Common myeloid progenitor, CD34-positive (primary cell): ENCODE data around the gene XIRP2.

Experiments used
- CTCF ChIA-PET: fragments of 350-600 bp; sonication (Branson Sonifier 250); formaldehyde crosslinking; loops from one replicate; lab custom pipeline; 2021; ENCODE audit warnings: antibody characterized with exemption; lab: Charles Lee
- POLR2A ChIA-PET: fragments of 350-600 bp; sonication (Branson Sonifier 250); formaldehyde crosslinking; loops from one replicate; lab custom pipeline; 2021; ENCODE audit warnings: antibody characterized with exemption; lab: Charles Lee
- DNase-seq, 3 donors: peaks; one replicate each; pipeline versions ENCODE4 v3.0.0 to v3.0.0-alpha.2; 2013
- H3K27ac ChIP-seq, 2 experiments: 1 replicate in 1 of 2; 2 replicates in 1 of 2; pipeline ENCODE4 v1.7.0; 2013; ENCODE audit warnings: inconsistent platforms in 2 of 2, low read length in 2 of 2, mild to moderate bottlenecking in 2 of 2, low read depth in 1 of 2, moderate library complexity in 1 of 2; ENCODE audit not compliant: severe bottlenecking in 2 of 2, insufficient read depth in 1 of 2, poor library complexity in 1 of 2
- H3K27me3 ChIP-seq, 5 experiments: replicated peaks in 2 of 5; 1 replicate in 3 of 5; 2 replicates in 2 of 5; pipeline versions ENCODE4 v1.6.1 to v1.7.0; 2013; ENCODE audit warnings: low read length in 4 of 5, mild to moderate bottlenecking in 2 of 5, moderate library complexity in 2 of 5, inconsistent platforms in 1 of 5; ENCODE audit not compliant: insufficient read depth in 5 of 5, control insufficient read depth in 4 of 5
- H3K36me3 ChIP-seq, 4 experiments: 1 replicate in 2 of 4; 2 replicates in 2 of 4; pipeline versions ENCODE4 v1.6.1 to v1.7.0; 2013; ENCODE audit warnings: low read length in 3 of 4, control low read depth in 1 of 4, mild to moderate bottlenecking in 1 of 4; ENCODE audit not compliant: control insufficient read depth in 4 of 4, insufficient read depth in 4 of 4
- H3K4me1 ChIP-seq, 4 experiments: 1 replicate in 3 of 4; 2 replicates in 1 of 4; pipeline versions ENCODE4 v1.6.1 to v1.7.1; 2013; ENCODE audit warnings: low read length in 3 of 4, mild to moderate bottlenecking in 3 of 4, control low read depth in 1 of 4, inconsistent platforms in 1 of 4, moderate library complexity in 1 of 4; ENCODE audit not compliant: control insufficient read depth in 4 of 4, insufficient read depth in 4 of 4; ENCODE audit errors: control extremely low read depth in 1 of 4
- H3K4me3 ChIP-seq, 7 experiments: 1 replicate in 4 of 7; 2 replicates in 3 of 7; pipeline versions ENCODE4 v1.5.1 to v1.7.0; 2013; ENCODE audit warnings: mild to moderate bottlenecking in 7 of 7, low read length in 6 of 7, moderate library complexity in 6 of 7, inconsistent platforms in 2 of 7, low read depth in 2 of 7, control low read depth in 1 of 7; ENCODE audit not compliant: insufficient read depth in 4 of 7, control insufficient read depth in 1 of 7; ENCODE audit errors: extremely low read depth in 1 of 7
- H3K9me3 ChIP-seq, 5 experiments: 1 replicate in 4 of 5; 2 replicates in 1 of 5; pipeline versions ENCODE4 v1.6.1 to v1.7.1; 2013; ENCODE audit warnings: low read length in 4 of 5, mild to moderate bottlenecking in 2 of 5, inconsistent platforms in 1 of 5, low read depth in 1 of 5, moderate library complexity in 1 of 5; ENCODE audit not compliant: control insufficient read depth in 4 of 5, insufficient read depth in 2 of 5; ENCODE audit errors: control extremely low read depth in 1 of 5
- WGBS: methylation state at CpG from one replicate; pipeline ENCODE4 v1.1.5; 2013; ENCODE audit not compliant: insufficient coverage; 5-methylcytosine and 5-hydroxymethylcytosine counted together

Gene XIRP2

GRCh38 chr2:166960702-166961270 lies 72.5 kb downstream of the XIRP2 start:
- Histone ChIP-seq H3K4me3 (no peak overlapping the region), H3K9me3 (no peaks in the 10 kb centered on the region), H3K27me3 (no peaks in the 10 kb centered on the region), H3K27ac (no peak overlapping the region), H3K4me1 (peaks cover 0 to 6% (median 5%) of the 10 kb centered on the region in 4 experiments), H3K36me3 (no peaks in the 10 kb centered on the region)
- DNase-seq, result no peak
- ChIA-PET POLR2A (no interaction called here), CTCF (no interaction called here)
- 100% methylated on average over 1 of the region's 2 CpGs for WGBS

GRCh38 chr2:166961933-166962332 lies 73.7 kb downstream of the XIRP2 start:
- no peak overlapping the region for H3K4me3 ChIP-seq
- H3K9me3 ChIP-seq, result no peaks in the 10 kb centered on the region
- ChIA-PET POLR2A (no interaction called here), CTCF (no interaction called here)
- WGBS, result 100% methylated on average over 1 of the region's 1 CpG
- no peak overlapping the region for H3K27ac ChIP-seq
- H3K36me3 ChIP-seq, result no peaks in the 10 kb centered on the region
- no peaks in the 10 kb centered on the region for H3K27me3 ChIP-seq
- H3K4me1 ChIP-seq, result peaks cover 0 to 6% (median 5%) of the 10 kb centered on the region in 4 experiments
- no peak for DNase-seq

- ChIA-PET POLR2A (no interaction called here), CTCF (no interaction called here)
- WGBS, result no CpG with 5 or more reads among the region's 2 CpGs
- no peaks in the 10 kb centered on the region for H3K4me1 ChIP-seq
- no peak overlapping the region for H3K4me3 ChIP-seq
- no peak for DNase-seq
- no peaks in the 10 kb centered on the region for H3K9me3 ChIP-seq
- no peaks in the 10 kb centered on the region for H3K36me3 ChIP-seq
- H3K27me3 ChIP-seq, result no peaks in the 10 kb centered on the region
- H3K27ac ChIP-seq, result no peak overlapping the region
Measured at GRCh38 chr2:166969486-166969885, 81.2 kb downstream of the XIRP2 start.

- no peak for DNase-seq
- POLR2A ChIA-PET, result no interaction called here
- Histone ChIP-seq H3K36me3 (no peaks in the 10 kb centered on the region), H3K27ac (no peak overlapping the region), H3K27me3 (no peaks in the 10 kb centered on the region), H3K9me3 (no peaks in the 10 kb centered on the region), H3K4me1 (no peaks in the 10 kb centered on the region), H3K4me3 (no peak overlapping the region)
- CTCF ChIA-PET, result no interaction called here
- 93% methylated on average over 3 of the region's 4 CpGs for WGBS
Measured at GRCh38 chr2:166972002-166972401, 83.7 kb downstream of the XIRP2 start.

GRCh38 chr2:166972418-166972817 lies 84.1 kb downstream of the XIRP2 start:
- ChIA-PET POLR2A (no interaction called here), CTCF (no interaction called here)
- H3K36me3 ChIP-seq, result no peaks in the 10 kb centered on the region
- no peak overlapping the region for H3K4me3 ChIP-seq
- H3K27me3 ChIP-seq, result no peaks in the 10 kb centered on the region
- no peaks in the 10 kb centered on the region for H3K9me3 ChIP-seq
- no peak overlapping the region for H3K27ac ChIP-seq
- no peak for DNase-seq
- H3K4me1 ChIP-seq, result no peaks in the 10 kb centered on the region

- Histone ChIP-seq H3K9me3 (peaks cover 0 to 2% (median 0%) of the 10 kb centered on the region in 5 experiments), H3K4me3 (no peak overlapping the region), H3K27ac (no peak overlapping the region), H3K36me3 (no peaks in the 10 kb centered on the region), H3K27me3 (no peaks in the 10 kb centered on the region), H3K4me1 (no peaks in the 10 kb centered on the region)
- POLR2A ChIA-PET, result no interaction called here
- CTCF ChIA-PET, result no interaction called here
- DNase-seq, result no peak
Measured at GRCh38 chr2:166984188-166984587, 95.9 kb downstream of the XIRP2 start.

- ChIA-PET POLR2A (no interaction called here), CTCF (no interaction called here)
- no peak overlapping the region for H3K4me3 ChIP-seq
- H3K27me3 ChIP-seq, result no peaks in the 10 kb centered on the region
- peaks cover 0 to 2% (median 0%) of the 10 kb centered on the region in 5 experiments for H3K9me3 ChIP-seq
- no peaks in the 10 kb centered on the region for H3K36me3 ChIP-seq
- no peak for DNase-seq
- H3K27ac ChIP-seq, result no peak overlapping the region
- no peaks in the 10 kb centered on the region for H3K4me1 ChIP-seq
Measured at GRCh38 chr2:166984797-166985196, 96.5 kb downstream of the XIRP2 start.
